HL-60/S4 (cell line): ENCODE data around the gene KRTAP19-3.
"Not testable (repeated sequence)": the region's sequence is repeated elsewhere in the genome, so short reads cannot be mapped to it uniquely, and the experiment has no call there.

Source experiments
- in situ Hi-C: fragments of 300-500 bp; cut with MboI; formaldehyde crosslinking; loops from 2 replicates; pipeline ENCODE4 v1.14.3; 2022; ENCODE audit warnings: low sequenced_read_pairs

Gene KRTAP19-3

DNA sequence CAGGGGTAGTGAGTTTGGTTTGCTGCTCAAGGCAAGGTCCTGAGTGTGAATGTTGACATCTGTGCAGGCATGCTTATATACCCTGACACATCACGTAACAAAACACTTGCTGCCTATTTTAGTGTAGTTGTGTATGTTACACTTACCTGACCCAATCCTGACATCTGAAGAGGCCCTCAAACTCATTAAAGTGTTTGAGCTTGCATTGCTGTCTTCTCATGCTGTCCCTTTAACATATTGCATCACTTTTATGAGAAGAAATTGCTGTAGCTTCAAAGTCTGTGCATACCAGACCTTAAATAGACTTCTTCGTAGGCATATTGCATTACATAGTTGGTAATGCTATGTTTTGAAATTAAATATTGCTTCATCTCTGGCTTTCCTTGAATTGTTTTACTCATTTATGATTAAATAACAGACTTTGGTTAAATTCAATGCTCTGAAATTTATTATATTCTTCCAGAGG, at the start of gene KRTAP19-3:
Gene KRTAP19-3 (minus strand): TSS at position 51 of the 466 bp plus-strand sequence. CDS start 56 bp downstream, outside the sequence.
- in situ Hi-C loops: no loop called here

DNA sequence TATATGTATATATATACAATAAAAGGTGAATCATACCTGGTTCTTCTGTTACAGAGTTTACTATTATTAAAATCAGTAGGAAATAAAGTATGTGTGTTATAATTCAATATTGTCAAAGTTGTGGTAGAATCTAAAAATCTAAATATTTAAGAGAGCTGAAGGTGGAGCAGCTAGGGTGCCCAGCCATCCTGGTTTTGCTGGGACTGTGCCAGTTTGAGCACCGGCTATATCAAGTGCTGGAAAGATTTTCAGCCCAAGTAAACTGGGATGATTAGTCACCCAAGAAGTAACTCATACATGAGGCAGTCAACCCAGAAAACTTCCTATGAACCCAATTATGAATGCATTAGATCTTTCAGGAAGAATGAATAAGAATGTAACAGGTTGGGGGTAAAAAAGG, 27.1 kb upstream of the KRTAP19-3 start:
- in situ Hi-C loops: no loop called here

DNA sequence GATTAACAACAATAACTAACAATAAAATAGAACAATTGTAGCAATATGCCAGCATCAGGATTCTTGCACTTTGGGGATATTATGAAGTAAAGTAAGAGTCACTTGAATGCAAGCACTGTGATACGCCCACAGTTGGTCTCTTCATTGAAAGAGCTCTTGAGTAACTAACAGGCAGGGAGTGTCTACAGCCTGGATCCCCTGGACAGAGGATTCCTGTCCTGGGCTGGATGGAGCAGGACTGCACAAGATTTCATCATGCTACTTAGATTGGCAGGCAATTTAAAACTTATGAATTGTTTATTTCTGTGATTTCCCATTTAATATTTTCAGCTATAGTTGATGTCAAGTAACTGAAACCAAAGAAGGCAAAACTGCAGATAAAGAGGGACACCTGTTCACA, 23.9 kb upstream of the KRTAP19-3 start:
- in situ Hi-C loops: no loop called here

DNA sequence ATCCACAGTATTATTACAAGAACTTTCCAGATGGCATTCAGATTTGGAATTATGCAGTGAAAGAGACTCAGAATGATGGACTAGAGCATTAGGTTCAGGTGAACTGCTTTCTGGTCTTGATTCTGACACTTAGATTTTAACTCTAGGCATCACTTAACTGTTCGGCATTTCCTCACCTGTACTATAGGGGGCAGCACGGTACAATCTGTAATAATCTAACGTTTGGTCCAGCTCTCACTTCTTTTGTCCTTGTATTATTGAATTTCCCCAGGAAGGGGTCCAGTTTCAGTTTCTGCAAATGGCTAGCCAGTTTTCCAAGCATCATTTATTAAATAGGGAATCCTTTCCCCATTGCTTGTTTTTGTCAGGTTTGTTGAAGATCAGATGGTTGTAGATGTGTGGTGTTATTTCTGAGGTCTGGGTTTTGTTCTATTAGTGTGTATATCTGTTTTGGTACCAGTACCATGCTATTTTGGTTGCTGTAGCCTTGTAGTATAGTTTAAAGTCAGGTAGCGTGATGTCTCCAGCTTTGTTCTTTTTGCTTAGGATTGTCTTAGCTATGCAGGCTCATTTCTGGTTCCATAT, 13.9 kb upstream of the KRTAP19-3 start:
- in situ Hi-C loops: not testable (repeated sequence)

DNA sequence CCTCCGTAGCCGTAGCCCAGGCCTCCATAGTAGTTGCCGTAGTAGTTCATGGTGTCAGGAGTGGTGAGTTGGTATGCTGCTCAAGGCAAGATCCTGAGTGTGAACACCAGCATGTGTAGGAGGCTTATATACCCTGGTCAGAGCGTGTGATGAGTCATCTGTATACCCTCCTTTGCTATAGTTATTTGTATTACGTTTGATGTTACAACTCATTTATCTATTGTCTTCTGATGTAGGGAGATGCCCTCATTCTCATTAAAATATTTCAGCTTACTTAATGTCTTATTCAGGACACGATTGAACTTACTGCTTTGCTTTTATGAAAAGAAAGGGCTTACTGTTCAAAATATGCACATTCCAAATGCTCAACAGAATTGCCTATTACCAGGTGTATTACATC, 10.2 kb upstream of the KRTAP19-3 start, which contains the start of gene KRTAP19-5:
Gene KRTAP19-5 (minus strand): TSS at position 101 of the 400 bp plus-strand sequence. CDS start 51 bp downstream, at position 50.
- in situ Hi-C loops: no loop called here

DNA sequence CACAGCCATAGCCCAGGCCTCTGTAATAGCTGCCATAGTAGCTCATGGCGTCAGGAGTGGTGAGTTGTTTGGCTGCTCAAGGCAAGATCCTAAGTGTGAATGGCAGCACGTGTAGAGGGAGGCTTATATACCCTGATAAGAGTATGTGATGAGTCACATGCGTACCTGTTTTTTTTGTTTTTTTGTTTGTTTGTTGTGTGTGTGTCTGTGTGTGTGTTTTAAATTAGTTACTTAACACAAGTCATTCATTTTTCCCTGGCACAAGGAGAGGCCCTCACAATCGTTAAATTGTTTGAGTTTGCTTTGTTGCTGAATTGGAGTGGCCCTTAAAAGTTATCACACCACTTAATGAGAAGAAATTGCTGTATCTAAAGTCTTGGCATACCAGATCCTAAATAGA, 5.3 kb upstream of the KRTAP19-3 start, which contains the start of gene KRTAP19-4:
Gene KRTAP19-4 (minus strand): TSS at position 101 of the 400 bp plus-strand sequence. CDS start 55 bp downstream, at position 46.
- in situ Hi-C loops: no loop called here

DNA sequence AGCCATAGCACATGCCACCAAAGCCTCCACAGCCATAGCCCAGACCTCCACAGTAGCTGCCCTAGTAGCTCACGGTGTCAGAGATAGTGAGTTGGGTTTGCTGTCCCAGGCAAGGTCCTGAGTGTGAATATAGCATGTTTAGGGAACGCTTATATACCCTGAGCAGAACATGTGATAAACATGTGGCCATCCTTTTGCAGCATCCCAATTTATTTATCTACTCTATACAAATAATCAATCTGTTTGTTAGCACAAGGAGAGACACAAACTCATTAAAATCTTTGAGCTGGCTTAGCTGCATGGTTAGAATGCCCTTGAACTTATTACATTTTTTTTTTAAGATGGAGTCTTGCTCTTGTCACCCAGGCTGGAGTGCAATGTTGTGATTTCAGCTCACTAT, 4.5 kb downstream of the KRTAP19-3 start, which contains the start of gene KRTAP19-2:
Gene KRTAP19-2 (minus strand): TSS at position 101 of the 400 bp plus-strand sequence. CDS start 88 bp downstream, at position 13.
- in situ Hi-C loops: no loop called here

DNA sequence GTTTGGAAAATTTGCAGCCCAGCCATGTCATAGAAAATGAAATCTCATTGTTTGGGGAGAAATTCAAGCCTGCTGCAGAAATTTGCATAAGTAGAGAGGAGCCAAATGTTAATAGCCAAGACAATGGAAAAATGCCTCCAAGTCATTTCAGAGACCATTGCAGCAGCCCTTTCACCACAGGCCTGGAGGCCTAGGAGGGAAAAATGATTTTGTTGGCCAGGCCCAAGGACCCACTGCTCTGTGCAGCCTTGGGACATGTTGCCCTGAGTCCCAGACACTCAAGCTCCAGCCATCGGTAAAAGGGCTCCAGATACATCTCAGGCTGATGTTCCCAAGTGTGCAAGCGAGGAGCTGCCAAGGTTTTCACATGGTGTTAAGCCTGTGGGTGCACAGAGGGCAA, 5.6 kb downstream of the KRTAP19-3 start:
- in situ Hi-C loops: no loop called here

DNA sequence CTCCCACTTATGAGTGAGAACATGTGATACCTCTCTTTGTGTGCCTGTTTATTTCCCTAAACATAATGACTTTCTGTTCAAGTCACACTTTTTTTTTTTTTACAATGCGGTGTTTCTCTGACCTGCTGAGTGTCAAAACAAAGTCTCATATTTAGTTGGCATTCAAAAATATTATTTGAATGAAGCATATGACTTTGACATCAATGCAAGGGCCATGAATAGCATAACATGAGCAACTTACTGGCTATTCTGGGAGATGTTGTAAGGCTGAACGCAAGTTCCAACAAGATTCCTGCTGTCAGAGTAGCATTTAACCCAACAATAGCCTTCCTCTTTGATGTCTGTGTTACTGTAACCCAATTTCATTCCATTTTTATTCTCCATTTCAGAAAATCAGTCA, 9.7 kb downstream of the KRTAP19-3 start:
- in situ Hi-C loops: no loop called here

DNA sequence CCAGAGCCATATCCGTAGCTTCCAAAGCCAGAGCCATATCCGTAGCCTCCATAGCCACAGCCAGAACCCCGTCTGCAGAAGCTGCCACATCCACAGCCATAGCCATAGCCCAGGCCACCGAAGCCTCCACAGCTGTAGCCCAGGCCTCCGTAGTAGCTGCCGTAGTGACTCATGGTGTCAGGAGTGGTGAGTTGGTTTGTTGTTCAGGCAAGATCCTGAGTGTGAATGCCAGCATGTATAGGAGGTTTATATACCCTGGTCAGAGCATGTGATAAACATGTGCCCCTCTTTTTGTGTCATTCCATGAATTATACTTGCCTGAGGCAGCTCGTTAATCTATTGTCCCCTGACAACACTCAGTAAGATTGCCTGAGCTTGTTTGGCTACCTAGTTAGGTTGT, 11.7 kb downstream of the KRTAP19-3 start, which contains the start of gene KRTAP19-1:
Gene KRTAP19-1 (minus strand): TSS at position 223 of the 400 bp plus-strand sequence. CDS start 50 bp downstream, at position 173.
- in situ Hi-C loops: no loop called here

DNA sequence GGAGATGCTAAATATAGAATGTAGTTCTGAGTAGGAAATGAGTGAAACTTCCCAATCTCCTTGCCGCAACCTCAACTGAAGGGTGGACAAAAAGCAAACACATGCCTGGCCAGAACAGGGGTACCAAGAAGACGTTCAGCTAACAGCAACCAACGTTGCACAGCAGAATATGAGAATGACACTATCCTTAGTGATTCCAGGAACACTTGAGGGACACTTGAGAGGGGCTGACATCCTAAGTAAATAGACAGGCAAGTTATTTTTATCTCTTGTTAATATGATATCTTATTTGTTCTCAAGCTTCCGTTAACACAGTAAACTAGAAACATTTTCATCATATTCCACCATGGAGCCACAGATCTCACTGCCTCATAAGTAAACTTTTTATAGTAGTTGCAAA, 12.6 kb downstream of the KRTAP19-3 start:
- in situ Hi-C loops: no loop called here

DNA sequence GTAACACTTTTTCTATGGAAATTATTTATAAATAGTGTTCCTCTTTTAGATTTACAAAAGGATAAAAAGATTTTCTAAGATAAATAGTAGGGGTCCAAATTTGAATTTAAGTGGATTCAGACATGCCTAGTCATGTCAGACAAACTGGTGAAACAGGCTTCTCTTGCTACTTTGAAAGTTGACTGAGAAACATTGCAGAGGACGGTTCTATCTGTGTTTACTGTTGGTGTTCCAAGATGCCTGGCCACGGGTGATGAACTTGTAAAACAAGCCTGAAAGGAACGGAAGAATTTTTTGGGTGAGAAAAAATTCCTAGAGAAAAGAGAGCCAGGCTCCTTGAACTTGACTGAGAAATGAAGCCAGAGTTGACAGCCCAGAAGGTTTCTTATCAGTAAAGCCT, 13.8 kb downstream of the KRTAP19-3 start:
- in situ Hi-C loops: no loop called here

DNA sequence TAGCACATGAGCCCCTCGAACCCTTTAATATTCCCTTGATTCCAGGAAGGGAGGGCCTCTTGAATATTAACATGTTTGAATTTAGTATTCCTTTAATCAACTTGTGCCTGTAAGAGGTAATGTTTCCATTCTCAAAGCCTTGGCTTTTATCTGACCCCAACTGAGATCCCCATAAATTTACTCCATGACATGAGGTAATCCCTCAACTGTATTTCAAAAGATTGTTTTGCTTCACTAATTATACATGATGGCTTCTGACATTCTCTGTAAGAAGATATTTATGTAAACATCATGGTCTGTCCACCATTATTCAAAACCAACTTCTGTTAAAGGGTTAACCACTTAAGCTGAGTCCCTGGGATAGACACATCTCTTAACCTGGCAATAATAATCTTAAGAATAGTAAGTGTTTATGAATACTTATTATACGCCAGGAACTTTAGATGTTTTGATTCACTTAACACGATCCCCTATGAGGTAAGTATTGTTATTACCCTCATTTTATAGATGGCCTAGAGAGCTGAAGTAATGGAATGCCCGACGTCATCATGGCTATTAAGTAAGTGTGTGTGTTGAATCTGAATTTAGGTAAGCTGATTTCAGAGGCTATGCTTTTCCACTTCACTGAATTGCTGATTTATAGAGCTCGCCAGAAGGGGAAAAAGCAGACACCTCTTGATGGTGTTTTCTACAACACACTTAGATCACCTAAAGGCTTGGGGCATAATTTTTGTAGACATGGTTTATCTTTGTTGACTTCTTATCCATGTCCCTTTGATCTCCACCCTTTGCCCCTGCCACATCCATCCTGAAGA, 22.7 kb downstream of the KRTAP19-3 start:
- in situ Hi-C loops: no loop called here

DNA sequence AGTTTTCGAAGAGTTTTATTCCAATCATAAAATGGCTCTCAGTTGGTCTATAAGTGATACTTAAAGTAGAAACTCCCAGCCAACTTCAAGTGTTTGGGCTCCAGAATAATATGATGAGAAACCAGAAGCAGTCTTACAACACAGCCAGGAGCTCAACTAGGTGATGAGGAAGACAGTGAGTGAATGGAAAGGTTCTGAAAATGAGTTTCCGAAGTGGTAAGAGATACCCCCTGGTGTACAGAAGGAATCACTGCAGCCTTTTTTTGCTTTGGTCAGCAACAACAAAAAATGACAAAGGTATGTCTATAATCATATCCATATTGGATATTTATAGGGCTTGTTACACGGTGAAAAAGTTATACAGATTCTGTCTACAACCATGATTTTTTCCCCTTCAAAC, 28.1 kb downstream of the KRTAP19-3 start:
- in situ Hi-C loops: no loop called here

DNA sequence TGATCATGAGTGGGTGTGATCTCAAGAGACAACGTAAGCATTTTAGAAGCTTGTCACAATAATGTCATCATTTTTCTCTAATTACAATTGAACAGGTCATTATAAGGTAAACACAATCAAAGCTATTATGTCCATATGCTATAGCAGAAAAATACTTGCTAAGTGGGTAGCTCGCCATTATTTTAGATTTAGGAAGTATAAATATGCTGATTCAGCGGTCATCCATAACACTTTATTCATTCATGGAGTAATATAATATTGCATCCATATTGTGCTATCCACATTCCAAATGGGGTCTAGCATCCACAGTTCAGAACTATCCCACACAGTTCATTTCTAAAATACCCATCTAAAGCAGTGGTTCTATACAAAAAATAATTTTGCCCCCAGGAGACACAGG, 43.3 kb downstream of the KRTAP19-3 start:
- in situ Hi-C loops: no loop called here

DNA sequence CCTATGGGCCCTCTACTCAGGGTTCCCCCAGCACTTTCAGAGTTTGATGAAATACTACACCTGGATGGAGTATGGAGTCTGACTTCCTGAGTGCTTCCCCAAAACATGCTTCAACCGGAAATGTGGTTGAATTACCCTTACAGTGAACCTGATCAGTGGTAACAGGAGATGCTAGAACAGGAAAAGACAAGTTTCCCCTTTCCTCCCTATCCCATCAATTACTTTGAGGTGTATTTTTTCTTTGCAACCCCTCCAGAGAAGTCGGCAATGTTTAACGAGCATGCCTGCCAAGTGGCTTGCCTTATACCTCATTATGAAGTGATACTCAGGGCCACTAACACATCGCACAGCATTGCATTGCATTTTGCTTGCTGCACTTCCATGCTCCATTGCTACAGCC, 44.8 kb downstream of the KRTAP19-3 start:
- in situ Hi-C loops: no loop called here

DNA sequence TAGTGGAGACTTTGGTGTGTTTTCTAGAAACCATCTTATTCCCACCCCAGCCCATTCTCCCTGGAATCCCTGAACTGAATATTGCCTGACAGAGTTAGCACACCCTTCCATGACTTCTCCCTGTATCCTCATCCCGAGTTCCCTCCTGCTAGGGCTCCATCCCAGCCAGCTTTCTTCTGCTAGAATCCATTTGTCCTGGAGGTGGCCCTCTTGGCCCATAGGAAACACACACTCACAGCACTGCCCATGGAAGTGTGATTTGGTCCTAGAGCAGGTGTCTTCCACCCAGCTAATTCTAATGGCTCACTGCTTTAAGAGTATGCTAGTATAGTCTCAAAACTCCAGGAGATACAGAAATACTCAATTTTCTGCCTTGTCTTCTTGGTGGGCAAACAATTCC, 47.6 kb downstream of the KRTAP19-3 start:
- in situ Hi-C loops: no loop called here

DNA sequence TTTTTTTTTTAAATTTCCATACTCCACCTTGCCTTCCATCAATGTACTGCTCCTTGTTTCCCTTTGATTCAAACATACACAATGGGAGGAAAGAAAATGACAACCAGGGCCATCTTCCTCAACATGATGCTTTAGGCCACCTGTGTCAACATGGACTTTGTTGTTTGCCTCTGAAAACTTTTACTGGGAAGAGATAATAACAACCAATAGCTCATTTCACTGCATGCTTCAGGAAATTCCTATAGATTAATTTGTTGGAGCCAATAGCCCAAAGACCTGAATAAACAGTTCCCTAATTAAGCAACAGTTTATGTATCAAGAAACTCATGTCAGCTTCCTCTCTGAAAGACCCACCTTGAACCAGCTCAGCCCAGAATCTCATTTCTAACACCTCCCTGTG, 48.6 kb downstream of the KRTAP19-3 start:
- in situ Hi-C loops: no loop called here
